IMR-90 (cell line): ENCODE results near the gene TPGS1. TPM values are rescaled to one million over a fixed set of nuclear protein-coding genes. Genes with fewer than 3 reads are reported as not detected.

Experiments
- ATAC-seq: fragments of 200-7000 bp; cut with Tn5 transposase; 2 replicates; pipeline ENCODE4 v1.9.1; 2020; ENCODE audit warnings: low read depth, mild to moderate bottlenecking, moderate library complexity
- Bru-seq: library from RNA; stranded (reverse); fragments of 400-500 nt; gene quantifications from one replicate; lab custom pipeline; 2021; lab: Mats Ljungman, UMichigan
- BruChase-seq, 2 experiments: library from RNA; stranded (reverse); fragments of 400-500 nt; gene quantifications; one replicate each; lab custom pipeline; 2021; lab: Mats Ljungman, UMichigan
- BruUV-seq: library from RNA; stranded (reverse); fragments of 400-500 nt; replicated peaks from 2 replicates; lab custom pipeline; 2021; lab: Mats Ljungman, UMichigan
- CTCF ChIA-PET: fragments of 300-600 bp; formaldehyde crosslinking; extraction: SDS; loops from one replicate; lab custom pipeline; 2021; ENCODE audit warnings: antibody characterized with exemption; lab: Yijun Ruan, JAX
- POLR2A ChIA-PET: fragments of 300-600 bp; sonication (Branson Sonifier 250); formaldehyde crosslinking; loops from one replicate; lab custom pipeline; 2022; ENCODE audit warnings: antibody characterized with exemption; ENCODE audit not compliant: unreplicated experiment; lab: Charles Lee
- DNase-seq: peaks from one replicate; pipeline ENCODE4 v3.0.0; 2013
- H2AFZ ChIP-seq: replicated peaks from 2 replicates; pipeline ENCODE3; 2013; ENCODE audit warnings: low read length, mild to moderate bottlenecking; ENCODE audit not compliant: poor library complexity
- H2AK5ac ChIP-seq: 2 replicates; pipeline ENCODE4 v1.6.1; 2013; ENCODE audit warnings: low read depth, low read length, inconsistent platforms
- H2AK9ac ChIP-seq: replicated peaks from 2 replicates; pipeline ENCODE3; 2013; ENCODE audit warnings: mild to moderate bottlenecking, low read depth, low read length, moderate library complexity; ENCODE audit not compliant: poor library complexity
- H2BK120ac ChIP-seq: 2 replicates; pipeline ENCODE4 v1.6.1; 2013; ENCODE audit warnings: low read depth, low read length, inconsistent platforms
- H2BK15ac ChIP-seq: 3 replicates; pipeline ENCODE4 v1.6.1; 2013; ENCODE audit warnings: low read depth, low read length, inconsistent platforms
- H2BK20ac ChIP-seq: 2 replicates; pipeline ENCODE4 v1.6.1; 2013; ENCODE audit warnings: low read depth, mild to moderate bottlenecking, inconsistent platforms, low read length, moderate library complexity
- H2BK5ac ChIP-seq: 2 replicates; pipeline ENCODE4 v1.6.1; 2013; ENCODE audit warnings: mild to moderate bottlenecking, low read depth, low read length, inconsistent platforms; ENCODE audit not compliant: poor library complexity, severe bottlenecking
- H3K14ac ChIP-seq: replicated peaks from 2 replicates; pipeline ENCODE4 v1.6.1; 2013; ENCODE audit warnings: low read depth, low read length, inconsistent platforms
- H3K18ac ChIP-seq: 2 replicates; pipeline ENCODE4 v1.6.1; 2013; ENCODE audit warnings: low read depth, low read length, control low read depth
- H3K23ac ChIP-seq: 2 replicates; pipeline ENCODE4 v1.6.1; 2013; ENCODE audit warnings: low read depth, low read length, inconsistent platforms
- H3K27ac ChIP-seq: 2 replicates; pipeline ENCODE4 v1.5.1; 2013; ENCODE audit warnings: mild to moderate bottlenecking, control low read depth, low read length; ENCODE audit not compliant: insufficient read depth
- H3K27me3 ChIP-seq: 2 replicates; pipeline ENCODE4 v1.6.1; 2013; ENCODE audit warnings: low read length; ENCODE audit not compliant: control insufficient read depth, insufficient read depth
- H3K36me3 ChIP-seq: 2 replicates; pipeline ENCODE4 v1.6.1; 2013; ENCODE audit warnings: low read length, mixed read lengths; ENCODE audit not compliant: control insufficient read depth, insufficient read depth
- H3K4ac ChIP-seq: 2 replicates; pipeline ENCODE4 v1.6.1; 2013; ENCODE audit warnings: low read depth, low read length, inconsistent platforms
- H3K4me1 ChIP-seq: 2 replicates; pipeline ENCODE4 v1.6.1; 2013; ENCODE audit warnings: low read length, mixed read lengths; ENCODE audit not compliant: control insufficient read depth, insufficient read depth
- H3K4me2 ChIP-seq: 2 replicates; pipeline ENCODE4 v1.6.1; 2013; ENCODE audit warnings: low read depth, mild to moderate bottlenecking, control low read depth, low read length, moderate library complexity
- H3K4me3 ChIP-seq: 2 replicates; pipeline ENCODE4 v1.5.1; 2013; ENCODE audit warnings: low read depth, mild to moderate bottlenecking, control low read depth, low read length, moderate library complexity; ENCODE audit not compliant: insufficient read depth
- H3K56ac ChIP-seq: 2 replicates; pipeline ENCODE4 v1.6.1; 2013; ENCODE audit warnings: low read length, inconsistent platforms; ENCODE audit not compliant: insufficient read depth; ENCODE audit errors: extremely low read depth
- H3K79me1 ChIP-seq, 2 experiments: 2 replicates each; pipeline ENCODE4 v1.6.1; 2013; ENCODE audit warnings: low read length in 2 of 2, inconsistent platforms in 1 of 2, low read depth in 1 of 2
- H3K9ac ChIP-seq: 2 replicates; pipeline ENCODE4 v1.6.1; 2013; ENCODE audit warnings: low read depth, low read length, control low read depth
- H3K9me1 ChIP-seq: 2 replicates; pipeline ENCODE4 v1.6.1; 2013; ENCODE audit warnings: low read length, inconsistent platforms; ENCODE audit not compliant: insufficient read depth
- H3K9me3 ChIP-seq: 2 replicates; pipeline ENCODE4 v1.6.1; 2013; ENCODE audit warnings: low read length; ENCODE audit not compliant: control insufficient read depth, insufficient read depth
- H4K20me1 ChIP-seq: 2 replicates; pipeline ENCODE4 v1.6.1; 2013; ENCODE audit warnings: low read length, inconsistent platforms; ENCODE audit not compliant: insufficient read depth
- H4K5ac ChIP-seq: 2 replicates; pipeline ENCODE4 v1.6.1; 2013; ENCODE audit warnings: mild to moderate bottlenecking, low read depth, low read length, control low read depth
- H4K8ac ChIP-seq, 2 experiments: 2 replicates each; pipeline ENCODE4 v1.6.1; 2013; ENCODE audit warnings: low read depth in 2 of 2, low read length in 2 of 2, control low read depth in 1 of 2, inconsistent platforms in 1 of 2
- H4K91ac ChIP-seq: 2 replicates; pipeline ENCODE4 v1.6.1; 2013; ENCODE audit warnings: low read depth, low read length, inconsistent platforms; ENCODE audit not compliant: insufficient read depth
- CEBPB ChIP-seq: IDR thresholded peaks from 2 replicates; pipeline ENCODE4 v1.6.1; 2012; ENCODE audit warnings: low read depth, low read length, improper control_type of control experiment
- ELK1 ChIP-seq: fragments of 150-350 bp; IDR thresholded peaks from 2 replicates; pipeline ENCODE4 v1.6.1; 2016; ENCODE audit warnings: low read depth, mild to moderate bottlenecking, low read length, moderate library complexity, borderline replicate concordance
- FOS ChIP-seq: fragments of 150-350 bp; IDR thresholded peaks from 2 replicates; pipeline ENCODE4 v1.6.1; 2016; ENCODE audit warnings: low read depth, low read length
- MAFK ChIP-seq: IDR thresholded peaks from 2 replicates; pipeline ENCODE4 v1.6.1; 2012; ENCODE audit warnings: low read depth, low read length, improper control_type of control experiment
- MAZ ChIP-seq: IDR thresholded peaks from 2 replicates; pipeline ENCODE4 v1.6.1; 2012; ENCODE audit warnings: low read depth, mild to moderate bottlenecking, low read length, improper control_type of control experiment, moderate library complexity, borderline replicate concordance
- POLR2A ChIP-seq: IDR thresholded peaks from 2 replicates; pipeline ENCODE4 v1.6.1; 2012; ENCODE audit warnings: mild to moderate bottlenecking, low read depth, low read length
- RFX5 ChIP-seq: IDR thresholded peaks from 2 replicates; pipeline ENCODE4 v1.8.0; 2012; ENCODE audit warnings: low read depth, mild to moderate bottlenecking, low read length, moderate library complexity
- WGBS, 2 experiments: methylation state at CpG; one replicate each; pipeline versions ENCODE4 v1.1.5 to v1.1.7; 2013; ENCODE audit warnings: missing lambda C conversion rate in 2 of 2; ENCODE audit not compliant: insufficient read length in 1 of 2; ENCODE audit errors: extremely low coverage in 2 of 2; 5-methylcytosine and 5-hydroxymethylcytosine counted together
- dilution Hi-C: fragments of 300-500 bp; cut with HindIII; formaldehyde crosslinking; loops from one replicate; pipeline ENCODE4 v1.14.3; 2018; ENCODE audit warnings: low sequenced_read_pairs; ENCODE audit not compliant: unreplicated experiment
- in situ Hi-C: fragments of 300-500 bp; cut with MboI; formaldehyde crosslinking; loops from 3 replicates; pipeline ENCODE4 v1.14.3; 2019; ENCODE audit warnings: low sequenced_read_pairs, inconsistent platforms, mixed read lengths
- intact Hi-C: fragments of 100-400 bp; cut with micrococcal nuclease; formaldehyde crosslinking; loops from 2 replicates; pipeline ENCODE4 v1.10.0; 2022
- long read RNA-seq: library from polyadenylated mRNA; unstranded; transcript quantifications from one replicate; pipeline ENCODE4 v2.0.0, GENCODE V29; 2021; ENCODE audit not compliant: unreplicated experiment
- polyA plus RNA-seq, 3 experiments: library from polyadenylated mRNA; depleted of rRNA; stranded (reverse); fragments of >200 nt; gene quantifications; 2 replicates each; pipeline ENCODE4 v1.2.3, GENCODE V29; 2012; ENCODE audit warnings: low replicate concordance in 1 of 3
- total RNA-seq: library from RNA; depleted of rRNA; stranded (reverse); fragments of >200 nt; gene quantifications from 2 replicates; pipeline ENCODE4 v1.2.3, GENCODE V29; 2012; rRNA removed

TPGS1 gene
- total RNA-seq (2.7 and 4.2 TPM in 2 replicates), polyA plus RNA-seq (2012; rRNA removed) (6.3 and 13.9 TPM in 2 replicates), Bru-seq, nascent RNA (percentile 54 among the genes with signal in this experiment), BruChase-seq, experiment 1, labeled RNA remaining after a 6-hour chase (percentile 62 among the genes with signal in this experiment), BruChase-seq, experiment 2, labeled RNA remaining after a 2-hour chase (percentile 50 among the genes with signal in this experiment)
- polyA plus RNA-seq (2012; cell fraction: cytosol; rRNA removed): 13.7 and 31.3 TPM in 2 replicates
- polyA plus RNA-seq (2012; cell fraction: nucleus; rRNA removed; ENCODE audit: low replicate concordance): 5.7 and 24.7 TPM in 2 replicates
- long read RNA-seq, transcript TPGS1-201 (2 exons, 1,114 nt): major isoform, 30 of 32 reads
- long read RNA-seq, partial matches to known transcripts: 1 of 32 reads
- long read RNA-seq, other reads (novel, unspliced or antisense): 1 of 32 reads

GRCh38 chr19:507286-508203 is at the start of gene TPGS1:
TSS of gene TPGS1 (plus strand) at chr19:507497. CDS start at chr19:507507, 10 bp downstream.
- peak; percentile 100 for DNase-seq
- ATAC-seq: peak; percentile 83
- H2BK20ac ChIP-seq: peak within 1 kb of the TSS; percentile 55
- H4K91ac ChIP-seq: peak within 1 kb of the TSS; percentile 74
- H3K9me1 ChIP-seq: peaks cover 3% of the 10 kb centered on the region; the same call in 1 of the 2 replicates
- peak within 1 kb of the TSS; percentile 18 to 96 for H4K8ac ChIP-seq
- H3K9me3 ChIP-seq: no peaks in the 10 kb centered on the region
- in situ Hi-C loops: no loop called here
- peak within 1 kb of the TSS; percentile 64 for H3K18ac ChIP-seq
- peak within 1 kb of the TSS; percentile 73 for H3K9ac ChIP-seq
- peak within 1 kb of the TSS; percentile 92 for H3K56ac ChIP-seq
- peak within 1 kb of the TSS; percentile 82 for H3K4ac ChIP-seq
- H3K14ac ChIP-seq: peak within 1 kb of the TSS; percentile 79
- peak within 1 kb of the TSS; percentile 65 for H3K4me3 ChIP-seq
- H2BK5ac ChIP-seq: peak within 1 kb of the TSS; percentile 80
- H3K4me1 ChIP-seq: peaks cover 12% of the 10 kb centered on the region
- peak within 1 kb of the TSS; percentile 94 for H2AK9ac ChIP-seq
- H3K27ac ChIP-seq: peak within 1 kb of the TSS; percentile 80
- 4% methylated on average over 38 of the region's 81 CpGs; no CpG with 5 or more reads in 1 of the 2 experiments for WGBS, 2 experiments
- H3K23ac ChIP-seq: peak within 1 kb of the TSS; percentile 88; the same call in 1 of the 2 replicates
- H3K36me3 ChIP-seq: no peaks in the 10 kb centered on the region; the same call in 1 of the 2 replicates
- H3K4me2 ChIP-seq: peak within 1 kb of the TSS; percentile 96
- H4K20me1 ChIP-seq: no peaks in the 10 kb centered on the region
- BruUV-seq: no TSS peak
- intact Hi-C loops: loop anchor here (5.0 kb wide), 1 partner anchor 125 kb away; no protein-coding TSS in a partner anchor
- dilution Hi-C loops: no loop called here
- CTCF ChIA-PET: interaction anchor here (1.3 kb wide), 1 partner anchor 17 kb away, joined by 7 read pairs; no protein-coding TSS in a partner anchor
- peak within 1 kb of the TSS; percentile 91 for H2BK120ac ChIP-seq
- H2AK5ac ChIP-seq: peak within 1 kb of the TSS; percentile 92
- POLR2A ChIA-PET: no interaction called here
- H2AFZ ChIP-seq: peak within 1 kb of the TSS; percentile 99
- peaks cover 0 to 24% of the 10 kb centered on the region in 2 experiments; a peak in 2 of 4 replicates for H3K79me1 ChIP-seq
- H2BK15ac ChIP-seq: no peak within 1 kb of the TSS; the same call in 2 of the 3 replicates
- H4K5ac ChIP-seq: peak within 1 kb of the TSS; percentile 89
- TF ChIP-seq MAFK (no peak), FOS (no peak), CEBPB (no peak), ELK1 (no peak), MAZ (peak; percentile 74), POLR2A (peak; percentile 83), RFX5 (no peak)
- H3K27me3 ChIP-seq: no peaks in the 10 kb centered on the region
